ENCODE measurements around the gene MFSD1.
A peak's percentile ranks its signal among the peaks of the same experiment; 100 is the strongest.

The MFSD1 gene

GRCh38 chr3:158801696-158802408 is at the start of gene MFSD1:
Gene MFSD1 (plus strand): TSS chr3:158802054. CDS start chr3:158802153, 99 bp downstream.
- peak; percentile 85 for DNase-seq

- DNase-seq, result no peak
These were observed 48.0 kb upstream of the MFSD1 start for GRCh38 chr3:158753854-158754253.

- no peak for DNase-seq
These were observed 46.4 kb upstream of the MFSD1 start for GRCh38 chr3:158755421-158755820.

- no peak for DNase-seq
These were observed 40.5 kb upstream of the MFSD1 start for GRCh38 chr3:158761350-158761749.

- no peak for DNase-seq
These were observed 39.2 kb upstream of the MFSD1 start for GRCh38 chr3:158762701-158763100.

- DNase-seq, result no peak
These were observed 38.4 kb upstream of the MFSD1 start for GRCh38 chr3:158763421-158763820.

GRCh38 chr3:158765518-158766205 is 36.2 kb upstream of the MFSD1 start:
- DNase-seq, result no peak

GRCh38 chr3:158766364-158766763 is 35.5 kb upstream of the MFSD1 start:
- no peak for DNase-seq

- no peak for DNase-seq
These were observed 33.5 kb upstream of the MFSD1 start for GRCh38 chr3:158768361-158768787.

- no peak for DNase-seq
These were observed 32.8 kb upstream of the MFSD1 start for GRCh38 chr3:158768881-158769543.

- DNase-seq, result no peak
These were observed 32.3 kb upstream of the MFSD1 start for GRCh38 chr3:158769549-158769948.

- no peak for DNase-seq
These were observed 31.7 kb upstream of the MFSD1 start for GRCh38 chr3:158769952-158770740.

GRCh38 chr3:158770741-158771350 is 31.0 kb upstream of the MFSD1 start:
- DNase-seq, result no peak

GRCh38 chr3:158771577-158771976 is 30.3 kb upstream of the MFSD1 start:
- DNase-seq, result no peak

- DNase-seq, result no peak
These were observed 29.9 kb upstream of the MFSD1 start for GRCh38 chr3:158771982-158772381.

- no peak for DNase-seq
These were observed 28.7 kb upstream of the MFSD1 start for GRCh38 chr3:158773166-158773565.

GRCh38 chr3:158773845-158774830 is 27.7 kb upstream of the MFSD1 start:
- DNase-seq, result no peak

GRCh38 chr3:158774965-158775364 is 26.9 kb upstream of the MFSD1 start:
- DNase-seq, result no peak

GRCh38 chr3:158775426-158776410 is 26.1 kb upstream of the MFSD1 start:
- DNase-seq, result no peak

- no peak for DNase-seq
These were observed 25.3 kb upstream of the MFSD1 start for GRCh38 chr3:158776531-158776930.
